ENCODE data around the gene MRLN.

DNA sequence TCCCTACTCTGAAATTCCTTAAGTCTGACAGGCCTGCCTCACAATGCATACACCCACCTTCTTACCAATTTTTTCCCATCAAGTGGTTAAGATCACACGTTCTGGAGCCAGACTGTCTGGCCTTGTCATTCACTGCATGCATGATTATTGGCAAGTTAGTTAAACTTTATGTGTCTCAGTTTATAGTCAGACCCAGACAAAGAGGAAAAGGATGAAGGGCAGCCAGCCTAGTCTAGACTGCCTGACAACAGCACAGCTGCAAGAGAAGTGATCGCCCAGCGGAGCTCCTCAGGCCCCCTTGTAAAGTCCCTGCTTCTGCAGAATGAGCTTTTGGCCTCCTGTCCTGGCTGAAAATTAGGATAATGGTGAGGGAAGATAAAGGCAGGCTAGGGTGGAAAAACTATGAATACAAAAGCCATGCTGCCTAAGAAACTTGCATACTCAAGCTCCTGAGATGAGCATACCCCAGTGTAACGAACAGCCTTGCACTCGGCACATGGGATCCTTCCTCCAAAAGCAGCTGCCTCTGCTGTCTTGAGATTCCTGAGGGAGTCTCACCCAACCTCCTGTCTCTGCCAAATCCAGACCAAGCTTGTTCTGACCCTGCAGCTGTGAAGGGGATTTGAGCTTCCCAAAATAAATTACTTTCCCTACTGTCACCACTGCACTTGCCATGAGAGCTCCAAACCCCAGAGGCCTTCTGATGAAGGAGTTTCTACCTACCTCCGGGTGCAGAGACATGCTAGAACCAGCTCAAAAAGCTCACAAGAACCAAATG lies 26.7 kb upstream of the MRLN start:
- TF ChIP-seq CTCF (conservative IDR thresholded peaks at IDR 0.05 in 1 of 2, IDR thresholded peaks at IDR 0.05 in 1 of 2; ENCODE audit: extremely low read depth in 1 of 2, insufficient read depth in 1 of 2, low read depth in 1 of 2, low read length in 2 of 2): no peak
- no peak for TF ChIP-seq EZH2 (IDR thresholded peaks at IDR 0.05; ENCODE audit: borderline replicate concordance, low read length)
